ENCODE data around the gene CCDC159.
"Not testable (repeated sequence)": the region's sequence is repeated elsewhere in the genome, so short reads cannot be mapped to it uniquely, and the experiment has no call there.

CCDC159 gene

DNA sequence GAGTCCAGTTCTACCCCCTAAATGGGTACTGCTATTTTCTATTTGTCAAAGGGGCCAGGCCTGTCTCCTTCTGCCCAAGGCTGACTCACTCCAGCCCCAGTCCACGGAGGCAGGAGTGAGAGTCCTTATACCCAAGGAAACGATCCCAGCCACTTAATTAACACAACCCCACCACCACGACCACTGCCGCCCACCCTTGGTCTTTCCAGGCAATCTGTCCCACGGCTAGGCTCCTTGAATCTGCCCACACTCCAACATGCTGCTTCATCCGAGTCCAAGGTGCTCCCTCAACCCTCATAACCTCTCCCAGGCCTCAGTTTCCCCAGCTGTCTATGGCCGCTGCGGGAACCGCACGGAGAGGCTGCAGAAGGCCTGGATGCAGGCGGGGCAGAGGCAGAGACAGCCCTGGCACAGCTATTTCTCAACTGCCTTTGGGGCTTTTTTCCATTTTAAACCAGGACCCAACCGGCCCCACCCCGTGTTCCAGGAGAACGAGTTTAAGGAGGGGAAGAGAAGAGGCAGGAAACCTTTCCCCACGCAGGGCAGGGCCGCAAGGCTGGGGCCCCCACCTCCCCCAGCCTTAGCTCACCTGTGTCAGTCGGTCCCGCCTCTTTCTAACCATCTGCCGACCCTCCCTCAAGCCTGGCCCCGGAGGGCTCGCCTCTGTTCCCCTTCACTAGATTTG, 7.6 kb upstream of the CCDC159 start:
- no peak for DNase-seq

GRCh38 chr19:11339254-11340098, 6.8 kb upstream of the CCDC159 start, which contains the start of gene RAB3D:
RAB3D (minus strand) TSS chr19:11339657; CDS start chr19:11337399, 2,258 bp downstream.
- peak; percentile 83 to 85 for DNase-seq

DNA sequence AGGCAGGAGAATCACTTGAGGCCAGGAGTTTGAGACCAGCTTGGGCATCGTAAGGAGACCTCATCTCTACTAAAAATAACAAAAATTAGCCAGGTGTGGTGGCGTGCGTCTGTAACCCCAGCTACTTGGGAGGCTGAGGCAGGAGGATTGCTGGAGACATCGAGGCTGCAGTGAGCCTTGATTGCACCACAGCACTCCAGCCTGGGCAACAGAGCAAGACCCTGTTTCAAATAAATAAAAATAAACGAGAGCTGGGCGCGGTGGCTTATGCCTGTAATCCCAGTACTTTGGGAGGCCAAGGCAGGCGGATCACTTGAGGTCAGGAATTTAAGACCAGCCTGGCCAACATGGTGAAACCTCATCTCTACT, 6.2 kb upstream of the CCDC159 start:
- not testable (repeated sequence) for DNase-seq

- DNase-seq, result no peak
Observed at GRCh38 chr19:11342429-11342828, 3.9 kb upstream of the CCDC159 start.

GRCh38 chr19:11345122-11345803, 1.1 kb upstream of the CCDC159 start:
- no peak for DNase-seq

- DNase-seq, result no peak
Observed at GRCh38 chr19:11347546-11348039, 1.3 kb downstream of the CCDC159 start.

GRCh38 chr19:11349171-11349570, 2.9 kb downstream of the CCDC159 start:
- no peak for DNase-seq

- DNase-seq, result not testable (repeated sequence)
Observed at GRCh38 chr19:11354102-11354501, 7.8 kb downstream of the CCDC159 start.

DNA sequence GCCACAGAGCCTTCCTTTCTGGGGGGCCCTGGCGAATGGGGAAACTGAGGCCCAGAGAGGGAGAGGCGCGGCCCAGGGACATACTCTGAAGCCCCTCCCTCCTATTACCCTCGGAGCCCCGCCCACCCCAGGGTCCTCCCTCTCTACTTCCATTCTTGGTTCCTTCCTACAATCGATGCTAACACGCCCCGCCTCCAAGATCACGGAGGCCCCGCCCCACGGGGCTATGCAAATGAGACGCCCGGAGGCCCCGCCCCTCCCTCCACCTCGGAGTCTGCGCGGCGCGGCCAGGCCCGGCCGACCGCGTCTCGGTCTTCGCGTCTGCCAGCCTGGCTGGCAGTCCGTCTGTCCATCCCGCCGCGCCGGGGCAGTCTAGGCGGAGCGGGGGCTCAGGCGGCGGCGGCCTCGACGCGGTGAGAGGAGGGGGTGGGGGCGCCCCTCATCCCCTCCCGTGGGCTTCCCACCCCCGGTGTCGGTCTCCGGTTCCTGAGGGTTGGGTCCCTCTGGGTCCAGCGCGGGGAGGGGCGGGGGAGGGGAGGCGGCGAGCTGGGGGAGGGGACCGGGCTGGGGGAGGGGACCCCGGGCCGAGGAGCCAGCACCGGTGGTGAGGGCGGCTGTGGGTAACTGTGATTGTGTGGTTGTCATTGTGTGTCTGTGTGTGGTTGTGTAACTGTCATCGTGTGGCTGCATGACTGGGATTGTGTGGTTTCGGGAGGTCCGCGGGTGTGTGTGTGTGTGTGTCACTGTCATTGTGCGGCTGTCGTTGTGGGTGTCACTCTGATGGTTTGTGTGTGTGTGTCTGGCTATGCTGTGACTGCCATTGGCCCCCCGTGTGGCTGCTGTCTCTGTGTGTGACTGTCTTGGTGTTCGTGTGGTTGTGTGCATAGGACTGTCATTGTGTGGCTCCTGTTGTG, 9.1 kb downstream of the CCDC159 start, which contains the start of gene PLPPR2:
Gene PLPPR2, plus strand, starts transcription at position 273 of the 914 bp plus-strand sequence. CDS start 2,242 bp downstream, outside the sequence.
- peak; percentile 90 to 91 for DNase-seq

DNA sequence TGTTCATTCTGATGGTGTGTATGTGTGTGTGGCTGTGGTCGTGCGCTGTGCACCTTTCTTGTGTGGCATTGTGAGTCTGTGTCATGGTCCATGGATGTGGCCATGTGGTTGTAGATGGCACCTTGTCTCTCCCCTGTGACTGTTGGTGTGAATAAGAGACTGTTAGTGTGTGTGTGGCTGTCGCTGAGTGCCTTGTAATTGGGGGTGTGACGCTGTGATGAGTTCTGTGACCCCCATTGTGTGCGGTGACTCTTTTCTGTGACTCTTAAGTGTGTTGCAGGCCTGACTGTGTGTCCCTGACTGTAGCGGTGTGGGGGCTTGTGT, 9.7 kb downstream of the CCDC159 start:
- no peak for DNase-seq

- no peak for DNase-seq
Observed at GRCh38 chr19:11356676-11357550, 10.6 kb downstream of the CCDC159 start.

DNA sequence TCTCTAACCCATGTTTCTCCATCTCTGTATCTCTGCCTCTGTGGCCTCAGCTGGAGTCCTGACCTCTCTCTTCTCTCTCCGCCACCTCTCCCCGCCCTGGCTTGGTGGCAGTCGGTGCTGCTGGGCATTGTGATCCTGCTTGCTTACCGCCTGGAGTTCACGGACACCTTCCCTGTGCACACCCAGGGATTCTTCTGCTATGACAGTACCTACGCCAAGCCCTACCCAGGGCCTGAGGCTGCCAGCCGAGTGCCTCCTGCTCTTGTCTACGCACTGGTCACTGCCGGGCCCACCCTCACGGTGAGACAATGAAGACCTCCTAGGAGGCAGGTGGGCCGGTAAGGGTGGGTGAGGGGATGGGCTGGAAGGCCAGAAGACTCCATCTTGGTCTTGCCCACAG, 13.1 kb downstream of the CCDC159 start:
- no peak for DNase-seq

- no peak for DNase-seq
Observed at GRCh38 chr19:11361037-11361770, 14.9 kb downstream of the CCDC159 start.

DNA sequence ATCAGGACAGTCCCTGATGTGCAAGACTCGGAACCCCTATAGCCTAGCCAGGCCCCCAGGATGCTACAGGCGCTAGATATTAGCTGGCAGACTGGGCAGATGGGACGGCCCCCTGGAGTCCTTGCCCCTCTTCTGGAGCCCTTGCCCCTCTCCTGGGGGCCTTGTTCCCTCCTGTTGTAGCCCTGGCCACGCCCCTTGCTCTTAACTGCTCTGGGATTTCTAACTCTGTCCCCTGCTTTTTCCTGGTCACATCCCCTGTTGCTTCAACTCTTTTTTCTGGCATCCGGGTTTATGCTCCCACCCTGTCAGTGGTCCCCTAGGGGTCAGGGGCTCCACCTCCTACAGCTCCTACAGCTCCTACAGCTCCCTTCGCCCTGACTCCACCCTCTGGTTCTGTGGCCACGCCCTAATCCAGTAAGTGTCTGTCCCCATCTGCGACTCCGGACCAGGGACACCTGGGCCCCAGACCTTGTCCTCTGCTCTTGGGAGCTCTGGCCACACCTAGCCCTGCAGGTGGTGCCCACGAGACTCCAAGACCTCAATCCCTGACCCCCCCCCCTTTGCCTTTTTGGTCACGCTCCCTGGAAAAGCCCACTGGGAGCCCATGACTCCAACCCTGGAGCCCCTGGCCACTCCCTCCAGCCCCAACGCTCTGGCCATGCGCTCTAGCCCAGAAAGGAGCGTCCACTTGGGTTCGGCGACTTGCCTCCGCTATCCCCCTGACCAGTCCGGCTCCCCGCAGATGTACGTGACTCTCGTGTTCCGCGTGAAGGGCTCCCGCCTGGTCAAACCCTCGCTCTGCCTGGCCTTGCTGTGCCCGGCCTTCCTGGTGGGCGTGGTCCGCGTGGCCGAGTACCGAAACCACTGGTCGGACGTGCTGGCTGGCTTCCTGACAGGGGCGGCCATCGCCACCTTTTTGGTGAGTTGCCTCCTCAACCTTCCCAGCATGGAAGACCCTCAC, 15.7 kb downstream of the CCDC159 start:
- no peak for DNase-seq

GRCh38 chr19:11363881-11364280, 17.6 kb downstream of the CCDC159 start:
- DNase-seq, result no peak

DNA sequence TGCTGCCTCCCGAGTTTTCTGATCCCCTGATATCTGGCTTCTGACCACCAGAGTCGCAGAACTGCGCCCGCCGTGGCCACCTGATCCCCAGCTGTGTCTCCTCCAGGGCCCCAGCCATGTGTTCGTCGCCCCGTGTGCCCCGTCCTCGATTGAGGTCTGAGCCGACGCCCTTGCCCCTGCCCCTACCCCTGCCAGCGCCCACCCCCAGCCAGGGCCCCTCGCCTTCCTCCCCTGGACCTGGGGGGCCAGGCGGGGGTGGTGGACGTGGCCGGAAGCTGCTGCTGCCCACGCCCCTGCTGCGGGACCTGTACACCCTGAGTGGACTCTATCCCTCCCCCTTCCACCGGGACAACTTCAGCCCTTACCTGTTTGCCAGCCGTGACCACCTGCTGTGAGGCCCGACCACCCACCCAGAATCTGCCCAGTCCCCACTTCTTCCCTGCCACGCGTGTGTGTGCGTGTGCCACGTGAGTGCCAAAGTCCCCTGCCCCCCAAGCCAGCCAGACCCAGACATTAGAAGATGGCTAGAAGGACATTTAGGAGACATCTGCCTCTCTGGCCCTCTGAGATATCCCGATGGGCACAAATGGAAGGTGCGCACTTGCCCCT, 18.1 kb downstream of the CCDC159 start:
- no peak for DNase-seq

DNA sequence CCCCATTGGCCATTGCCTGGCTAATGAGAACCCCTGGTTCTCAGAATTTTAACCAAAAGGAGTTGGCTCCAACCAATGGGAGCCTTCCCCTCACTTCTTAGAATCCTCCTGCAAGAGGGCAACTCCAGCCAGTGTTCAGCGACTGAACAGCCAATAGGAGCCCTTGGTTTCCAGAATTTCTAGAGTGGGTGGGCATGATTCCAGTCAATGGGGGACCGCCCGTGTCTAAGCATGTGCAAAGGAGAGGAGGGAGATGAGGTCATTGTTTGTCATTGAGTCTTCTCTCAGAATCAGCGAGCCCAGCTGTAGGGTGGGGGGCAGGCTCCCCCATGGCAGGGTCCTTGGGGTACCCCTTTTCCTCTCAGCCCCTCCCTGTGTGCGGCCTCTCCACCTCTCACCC, 18.6 kb downstream of the CCDC159 start:
- DNase-seq, result no peak

DNA sequence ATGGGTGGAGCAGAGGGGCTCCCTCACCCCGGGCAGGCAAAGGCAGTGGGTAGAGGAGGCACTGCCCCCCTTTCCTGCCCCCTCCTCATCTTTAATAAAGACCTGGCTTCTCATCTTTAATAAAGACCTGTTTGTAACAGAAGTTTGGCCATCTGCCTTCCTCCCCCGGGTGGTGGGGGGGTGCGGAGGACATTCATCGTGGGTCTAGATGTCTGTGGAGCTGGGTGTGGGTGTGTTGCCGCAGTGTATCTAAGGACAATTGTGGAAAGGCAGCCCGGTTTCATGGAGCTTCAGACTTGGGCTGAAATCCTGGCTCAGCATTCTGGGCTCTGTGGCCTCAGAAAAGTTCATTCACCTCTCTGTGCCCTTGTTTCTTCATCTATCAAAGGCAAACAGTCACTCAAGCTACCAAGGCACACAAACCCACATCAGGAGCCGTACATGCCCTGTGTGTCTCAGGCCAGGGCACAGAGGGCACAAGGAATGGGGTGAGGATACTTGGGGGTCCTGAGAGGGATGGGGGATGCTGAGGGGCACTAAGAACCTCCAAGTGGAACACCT, 19.3 kb downstream of the CCDC159 start:
- no peak for DNase-seq

- no peak for DNase-seq
Observed at GRCh38 chr19:11367528-11367927, 21.2 kb downstream of the CCDC159 start.
